Endothelial cell of umbilical vein (primary cell): Measurements from ENCODE around the gene PHF12. TPM values are rescaled to one million over a fixed set of nuclear protein-coding genes. Genes with fewer than 3 reads are reported as not detected.

ENCODE experiments used
- BruUV-seq: library from RNA; stranded (reverse); fragments of 400-500 nt; replicated peaks from 2 replicates; lab custom pipeline; 2021; lab: Mats Ljungman, UMichigan
- CTCF ChIA-PET: fragments of 300-600, 350-600 bp; sonication (Branson Sonifier 250); formaldehyde crosslinking; loops from one replicate; lab custom pipeline; 2021; ENCODE audit warnings: antibody characterized with exemption, inconsistent platforms; lab: Charles Lee
- POLR2A ChIA-PET: fragments of 300-600, 350-600 bp; sonication (Branson Sonifier 250); formaldehyde crosslinking; loops from one replicate; lab custom pipeline; 2021; ENCODE audit warnings: antibody characterized with exemption, inconsistent platforms; lab: Charles Lee
- DNase-seq: peaks from one replicate; pipeline ENCODE4 v3.0.0-alpha.2; 2011; ENCODE audit warnings: low read depth, low spot score
- FAIRE-seq: peaks from 2 replicates; lab custom pipeline; 2011; peaks lifted over from hg19 to GRCh38; lab: Jason Lieb, UNC
- H2AFZ ChIP-seq: 2 replicates; pipeline ENCODE4 v1.6.0; 2012; ENCODE audit warnings: low read depth, low read length, control low read depth, inconsistent platforms
- H3K27ac ChIP-seq: 2 replicates; pipeline ENCODE4 v1.5.1; 2011; ENCODE audit warnings: low read depth, mild to moderate bottlenecking, control low read depth, low read length, moderate library complexity; ENCODE audit not compliant: insufficient read depth
- H3K27me3 ChIP-seq, 2 experiments: 2 replicates each; pipeline versions ENCODE4 v1.6.0 to v1.6.1; 2011; ENCODE audit warnings: low read length in 2 of 2, mixed read lengths in 1 of 2; ENCODE audit not compliant: control insufficient read depth in 2 of 2, insufficient read depth in 2 of 2
- H3K36me3 ChIP-seq, 2 experiments: 2 replicates in 1 of 2; 3 replicates in 1 of 2; pipeline ENCODE4 v1.5.1; 2011; ENCODE audit warnings: low read length in 2 of 2, mild to moderate bottlenecking in 1 of 2, moderate library complexity in 1 of 2; ENCODE audit not compliant: control insufficient read depth in 2 of 2, insufficient read depth in 2 of 2; ENCODE audit errors: extremely low read depth in 1 of 2
- H3K4me1 ChIP-seq: 3 replicates; pipeline ENCODE4 v1.5.1; 2011; ENCODE audit warnings: mild to moderate bottlenecking, low read length; ENCODE audit not compliant: control insufficient read depth, insufficient read depth; ENCODE audit errors: extremely low read depth
- H3K4me2 ChIP-seq: 2 replicates; pipeline ENCODE4 v1.6.1; 2011; ENCODE audit warnings: low read length, control low read depth, mixed read lengths; ENCODE audit not compliant: insufficient read depth
- H3K4me3 ChIP-seq, 3 experiments: fragments of 200-600 bp in 1 of 3; sonication (generic), shearing (Covaris generic) in 1 of 3; replicated peaks in 1 of 3; 2 replicates each; pipeline ENCODE4 v1.5.1; 2011 to 2016; ENCODE audit warnings: control low read depth in 3 of 3, low read length in 3 of 3, mild to moderate bottlenecking in 2 of 3, inconsistent platforms in 1 of 3, low read depth in 1 of 3, moderate library complexity in 1 of 3; ENCODE audit not compliant: insufficient read depth in 1 of 3
- H3K79me2 ChIP-seq: 2 replicates; pipeline ENCODE4 v1.6.0; 2012; ENCODE audit warnings: low read length, inconsistent platforms; ENCODE audit not compliant: control insufficient read depth, insufficient read depth
- H3K9ac ChIP-seq: replicated peaks from 2 replicates; pipeline ENCODE3; 2011; ENCODE audit warnings: low read length, control low read depth; ENCODE audit not compliant: insufficient read depth; ENCODE audit errors: extremely low read depth
- H3K9me1 ChIP-seq: replicated peaks from 3 replicates; pipeline ENCODE4 v1.6.0; 2011; ENCODE audit warnings: mild to moderate bottlenecking, low read length; ENCODE audit not compliant: control insufficient read depth, insufficient read depth; ENCODE audit errors: extremely low read depth
- H3K9me3 ChIP-seq: replicated peaks from 2 replicates; pipeline ENCODE4 v1.5.1; 2012; ENCODE audit warnings: low read length, inconsistent platforms; ENCODE audit not compliant: control insufficient read depth, insufficient read depth
- H4K20me1 ChIP-seq: replicated peaks from 2 replicates; pipeline ENCODE3; 2011; ENCODE audit warnings: mild to moderate bottlenecking, low read length; ENCODE audit not compliant: control insufficient read depth, insufficient read depth; ENCODE audit errors: extremely low read depth
- CTCF ChIP-seq, 2 donors: IDR thresholded peaks; 1 replicate in 1 of 2; 2 replicates in 1 of 2; pipeline ENCODE4 v1.5.1; 2011; ENCODE audit warnings: low read length in 2 of 2, mild to moderate bottlenecking in 2 of 2, moderate library complexity in 2 of 2, control low read depth in 1 of 2, inconsistent platforms in 1 of 2, low read depth in 1 of 2; ENCODE audit not compliant: insufficient read depth in 1 of 2; ENCODE audit errors: extremely low read depth in 1 of 2
- EZH2 ChIP-seq: IDR thresholded peaks from 2 replicates; pipeline ENCODE4 v1.6.1; 2012; ENCODE audit warnings: borderline replicate concordance, low read depth, mild to moderate bottlenecking, moderate library complexity, low read length, inconsistent platforms; ENCODE audit not compliant: severe bottlenecking
- FOS ChIP-seq: IDR thresholded peaks from 2 replicates; pipeline ENCODE4 v1.6.1; 2011; ENCODE audit warnings: mild to moderate bottlenecking, low read length, moderate library complexity, borderline replicate concordance; ENCODE audit not compliant: insufficient read depth
- GATA2 ChIP-seq: IDR thresholded peaks from 2 replicates; pipeline ENCODE4 v1.7.0; 2011; ENCODE audit warnings: low read depth, mild to moderate bottlenecking, moderate library complexity, mixed read lengths, low read length; ENCODE audit not compliant: insufficient read length, insufficient read depth
- JUN ChIP-seq: IDR thresholded peaks from 2 replicates; pipeline ENCODE4 v1.6.1; 2011; ENCODE audit warnings: borderline replicate concordance, low read depth; ENCODE audit not compliant: insufficient read length, insufficient read depth
- MAX ChIP-seq: IDR thresholded peaks from 2 replicates; pipeline ENCODE4 v1.6.1; 2011; ENCODE audit not compliant: insufficient read depth, insufficient read length
- MYC ChIP-seq: IDR thresholded peaks from one replicate; pipeline ENCODE4 v1.6.1; 2011; ENCODE audit warnings: mild to moderate bottlenecking, low read depth, low read length
- POLR2A ChIP-seq: IDR thresholded peaks from 2 replicates; pipeline ENCODE4 v1.6.1; 2012; ENCODE audit warnings: low read depth, mild to moderate bottlenecking, control low read depth, low read length
- POLR2AphosphoS5 ChIP-seq: IDR thresholded peaks from 2 replicates; pipeline ENCODE4 v1.6.1; 2012; ENCODE audit warnings: low read depth, mild to moderate bottlenecking, control low read depth, low read length, moderate library complexity; ENCODE audit not compliant: insufficient read depth
- dilution Hi-C: fragments of 300-500 bp; cut with MboI; formaldehyde crosslinking; loops from one replicate; pipeline ENCODE4 v1.15.0; 2019; ENCODE audit warnings: low sequenced_read_pairs; ENCODE audit not compliant: extremely low pct_ligation_motif_present
- intact Hi-C: fragments of 100-400 bp; cut with micrococcal nuclease; formaldehyde crosslinking; loops from one replicate; pipeline ENCODE4 v1.10.0; 2022
- polyA plus RNA-seq, 4 experiments: library from polyadenylated mRNA; depleted of rRNA in 3 of 4; stranded (reverse) in 3 of 4; unstranded in 1 of 4; fragments of >200 nt; gene quantifications; 2 replicates each; pipeline versions ENCODE4 v1.2.1 to v1.2.3, GENCODE V29; 2011 to 2012; ENCODE audit warnings: missing spikeins in 1 of 4
- total RNA-seq: library from RNA; stranded (reverse); gene quantifications from 2 replicates; pipeline ENCODE4 v1.2.3, GENCODE V29; 2021

The PHF12 gene
- total and polyA plus RNA-seq, 2 donors (not counting 3 experiments of a cell fraction or from before 2014, with no cell fraction given): 26.6 to 44.2 TPM

- no peak for DNase-seq
- TF ChIP-seq JUN (no peak), POLR2AphosphoS5 (no peak), FOS (no peak), CTCF (IDR thresholded peaks at IDR 0.05; ENCODE audit: extremely low read depth in 1 of 2, insufficient read depth in 1 of 2, low read depth in 1 of 2, low read length in 2 of 2) (no peak), MAX (no peak), GATA2 (no peak), EZH2 (no peak), POLR2A (no peak), MYC (no peak)
- intact Hi-C loops: no loop called here
- Histone ChIP-seq H3K27me3 (peaks cover 0 to 5% of the 10 kb centered on the region in 2 experiments), H3K4me2 (no peak overlapping the region), H3K9ac (no peak overlapping the region), H3K4me3 (no peak overlapping the region), H3K36me3 (no peaks in the 10 kb centered on the region), H3K9me1 (no peaks in the 10 kb centered on the region), H3K27ac (no peak overlapping the region), H2AFZ (no peak overlapping the region), H3K4me1 (no peaks in the 10 kb centered on the region), H3K9me3 (no peaks in the 10 kb centered on the region), H3K79me2 (no peaks in the 10 kb centered on the region), H4K20me1 (no peaks in the 10 kb centered on the region)
- POLR2A ChIA-PET: no interaction called here
- BruUV-seq: no TSS peak
- CTCF ChIA-PET: interaction anchor here (0.5 to 2.0 kb wide), 8 partner anchors 9 to 192 kb away, joined by 3 to 9 read pairs (median 3); no protein-coding TSS in a partner anchor
- FAIRE-seq: no peak
- dilution Hi-C loops: no loop called here
Observed at GRCh38 chr17:28992625-28993600, 41.6 kb upstream of the PHF12 start.
